CD1c-positive myeloid dendritic cell (primary cell): ENCODE results near the gene CLN3.
"Not testable (repeated sequence)": the region's sequence is repeated elsewhere in the genome, so short reads cannot be mapped to it uniquely, and the experiment has no call there.

ENCODE experiments used
- DNase-seq: peaks from one replicate; pipeline ENCODE4 v3.0.0-alpha.2; 2016; ENCODE audit errors: extremely low spot score

CLN3 gene

GRCh38 chr16:28513484-28514181, 21.8 kb upstream of the CLN3 start:
- DNase-seq = no peak

DNA sequence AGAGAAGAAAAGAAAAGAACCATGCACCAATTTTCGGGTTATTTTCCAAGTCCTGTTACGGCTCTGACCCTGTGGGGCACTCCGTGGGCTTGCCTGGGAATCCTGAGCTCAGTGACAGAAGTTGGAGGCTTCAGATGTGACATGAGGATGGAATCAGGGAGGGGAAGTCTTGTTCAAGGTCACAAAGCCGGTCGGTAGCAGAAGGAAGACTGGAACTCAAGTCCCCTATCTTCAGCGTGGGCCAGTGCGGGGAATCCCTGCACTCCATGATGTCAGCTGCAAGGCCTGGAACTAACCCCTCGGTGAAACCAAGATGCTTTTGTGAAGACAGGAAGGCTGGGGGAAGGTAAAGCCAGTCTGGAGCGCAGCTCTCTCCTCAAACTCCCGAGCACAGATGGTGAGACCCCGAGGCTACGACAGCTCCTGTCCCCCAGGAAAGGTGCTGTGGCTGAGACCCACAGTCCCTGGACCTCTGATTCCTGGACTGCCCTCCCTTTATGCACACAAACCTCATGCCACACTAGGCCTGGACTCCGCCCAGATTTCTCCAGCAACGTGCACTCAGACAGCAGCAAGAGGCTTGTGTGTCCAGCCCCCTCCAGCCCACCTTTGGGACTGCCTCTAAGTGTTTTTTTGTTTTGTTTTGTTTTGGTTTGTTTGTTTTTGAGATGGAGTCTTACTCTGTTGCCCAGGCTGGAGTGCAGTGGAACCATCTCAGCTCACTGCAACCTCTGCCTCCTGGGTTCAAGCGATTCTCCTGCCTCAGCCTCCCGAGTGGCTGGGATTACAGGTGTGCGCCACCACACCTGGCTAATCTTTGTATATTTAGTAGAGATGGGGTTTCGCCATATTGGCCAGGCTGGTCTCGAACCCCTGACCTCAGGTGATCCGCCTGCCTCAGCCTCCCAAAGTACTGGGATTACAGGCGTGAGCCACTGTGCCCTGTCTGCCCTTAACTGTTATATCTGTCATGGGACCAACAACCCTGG, 20.2 kb upstream of the CLN3 start:
- no peak for DNase-seq

DNA sequence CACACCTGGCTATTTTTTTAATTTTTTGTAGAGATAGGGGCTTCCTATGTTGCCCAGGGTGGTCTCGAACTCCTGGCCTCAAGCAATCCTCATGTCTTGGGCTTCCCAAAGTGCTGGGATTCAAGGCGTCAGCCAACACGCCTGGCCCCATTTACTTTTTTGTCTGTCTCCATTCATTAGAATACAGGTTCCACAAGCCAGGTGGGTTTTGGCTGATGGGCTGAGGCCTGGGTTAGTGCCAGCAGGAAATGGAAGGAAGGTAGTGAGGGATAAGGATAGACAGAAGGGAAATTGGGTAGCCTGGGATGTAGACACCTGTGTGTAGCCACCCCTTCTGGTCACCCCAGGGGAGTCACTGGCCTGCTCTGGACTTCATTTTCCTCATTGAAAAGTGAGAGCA, 19.2 kb upstream of the CLN3 start:
- no peak for DNase-seq

GRCh38 chr16:28505489-28506137, 13.7 kb upstream of the CLN3 start:
- no peak for DNase-seq

DNA sequence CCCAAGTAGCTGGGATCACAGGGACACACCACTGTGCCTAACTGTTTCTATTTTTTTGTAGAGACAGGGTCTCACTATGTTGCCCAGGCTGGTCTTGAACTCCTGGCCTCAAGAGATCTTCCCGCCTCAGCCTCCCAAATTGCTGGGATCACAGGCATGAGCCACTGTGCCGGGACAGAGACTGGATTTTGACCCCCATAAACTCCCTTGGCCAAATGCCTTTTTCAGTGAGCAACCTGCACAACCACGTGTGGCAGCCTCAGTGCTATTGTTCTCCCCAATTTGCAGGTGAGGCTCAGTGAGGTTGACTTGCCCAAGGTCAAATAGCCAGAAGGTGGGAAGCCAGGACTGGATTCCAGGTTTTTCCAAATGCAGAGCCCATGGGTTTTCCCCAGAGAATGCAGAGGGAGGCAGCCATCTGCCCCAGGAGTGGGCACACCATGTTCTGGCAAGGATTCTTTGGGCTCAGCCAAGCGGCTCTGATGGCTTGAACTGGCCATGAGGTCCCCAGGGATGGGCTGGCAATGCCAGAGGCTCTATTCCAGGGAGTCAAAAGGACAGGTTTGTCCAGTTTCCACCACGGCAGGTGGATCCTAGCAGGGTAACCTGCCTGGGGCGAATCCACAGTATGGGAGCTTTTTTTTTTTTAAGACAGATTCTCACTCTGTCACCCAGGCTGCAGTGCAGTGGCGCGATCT, 13.0 kb upstream of the CLN3 start:
- no peak for DNase-seq

- DNase-seq = no peak
Measured at GRCh38 chr16:28503470-28504259, 11.8 kb upstream of the CLN3 start.

DNA sequence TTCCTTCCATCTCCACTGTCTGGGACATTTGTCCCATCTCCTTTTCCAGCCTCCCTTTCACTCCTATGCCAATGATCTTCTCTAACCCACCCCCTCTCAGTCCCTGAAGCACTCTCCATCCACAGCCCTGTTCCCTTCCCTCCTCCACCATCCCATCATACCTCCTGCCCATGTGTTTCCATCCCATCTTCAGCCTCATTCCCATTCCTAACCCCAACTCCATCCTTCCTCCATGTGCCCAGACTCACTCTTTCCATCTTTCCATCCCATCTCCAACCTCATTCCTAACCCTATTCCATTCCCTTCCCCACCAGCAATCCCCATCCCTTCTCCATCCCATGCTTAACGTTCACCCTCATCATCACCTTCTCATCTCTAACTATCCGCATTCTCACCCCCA, 10.4 kb upstream of the CLN3 start:
- DNase-seq = no peak

GRCh38 chr16:28501258-28502232, 9.7 kb upstream of the CLN3 start:
- DNase-seq = no peak

GRCh38 chr16:28500476-28501180, 8.8 kb upstream of the CLN3 start:
- not testable (repeated sequence) for DNase-seq

GRCh38 chr16:28499854-28500253, 8.0 kb upstream of the CLN3 start:
- DNase-seq = no peak

GRCh38 chr16:28498666-28499381, 7.0 kb upstream of the CLN3 start:
- no peak for DNase-seq

DNA sequence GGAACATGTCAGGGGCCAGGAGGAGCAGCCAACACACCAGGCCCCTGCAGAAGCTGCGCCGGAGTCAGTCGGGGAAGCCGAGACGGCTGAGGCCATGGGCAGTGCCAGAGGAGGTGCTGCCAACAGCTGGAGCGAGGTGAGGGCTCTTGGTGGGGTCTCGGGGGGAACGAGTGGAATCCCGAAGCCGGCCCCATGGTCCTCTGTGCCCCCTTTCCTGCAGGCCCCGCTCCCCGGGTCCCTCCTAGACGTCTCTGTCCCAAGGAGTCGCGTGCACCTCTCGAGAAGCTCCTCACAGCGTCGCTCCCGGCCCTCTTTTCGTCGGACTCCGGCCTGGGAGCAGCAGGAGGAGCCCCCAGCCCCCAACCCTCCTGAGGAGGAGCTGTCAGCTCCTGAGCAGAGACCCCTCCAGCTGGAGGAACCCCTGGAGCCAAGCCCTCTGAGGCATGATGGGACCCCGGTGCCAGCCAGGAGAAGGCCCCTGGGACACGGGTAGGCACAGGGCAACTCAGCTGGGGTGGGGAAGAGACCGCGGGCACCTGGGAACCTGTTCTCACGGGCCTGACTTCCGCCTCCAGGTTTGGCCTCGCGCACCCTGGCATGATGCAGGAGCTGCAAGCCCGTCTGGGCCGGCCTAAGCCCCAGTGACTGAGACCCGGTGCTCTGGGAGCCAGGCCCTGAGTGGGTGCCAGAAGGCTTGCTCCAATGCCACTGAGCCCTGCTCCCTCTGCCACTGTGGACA, 6.2 kb upstream of the CLN3 start:
- DNase-seq = no peak

- no peak for DNase-seq
Measured at GRCh38 chr16:28497386-28497785, 5.5 kb upstream of the CLN3 start.

GRCh38 chr16:28496844-28497243, 5.0 kb upstream of the CLN3 start:
- DNase-seq = no peak

DNA sequence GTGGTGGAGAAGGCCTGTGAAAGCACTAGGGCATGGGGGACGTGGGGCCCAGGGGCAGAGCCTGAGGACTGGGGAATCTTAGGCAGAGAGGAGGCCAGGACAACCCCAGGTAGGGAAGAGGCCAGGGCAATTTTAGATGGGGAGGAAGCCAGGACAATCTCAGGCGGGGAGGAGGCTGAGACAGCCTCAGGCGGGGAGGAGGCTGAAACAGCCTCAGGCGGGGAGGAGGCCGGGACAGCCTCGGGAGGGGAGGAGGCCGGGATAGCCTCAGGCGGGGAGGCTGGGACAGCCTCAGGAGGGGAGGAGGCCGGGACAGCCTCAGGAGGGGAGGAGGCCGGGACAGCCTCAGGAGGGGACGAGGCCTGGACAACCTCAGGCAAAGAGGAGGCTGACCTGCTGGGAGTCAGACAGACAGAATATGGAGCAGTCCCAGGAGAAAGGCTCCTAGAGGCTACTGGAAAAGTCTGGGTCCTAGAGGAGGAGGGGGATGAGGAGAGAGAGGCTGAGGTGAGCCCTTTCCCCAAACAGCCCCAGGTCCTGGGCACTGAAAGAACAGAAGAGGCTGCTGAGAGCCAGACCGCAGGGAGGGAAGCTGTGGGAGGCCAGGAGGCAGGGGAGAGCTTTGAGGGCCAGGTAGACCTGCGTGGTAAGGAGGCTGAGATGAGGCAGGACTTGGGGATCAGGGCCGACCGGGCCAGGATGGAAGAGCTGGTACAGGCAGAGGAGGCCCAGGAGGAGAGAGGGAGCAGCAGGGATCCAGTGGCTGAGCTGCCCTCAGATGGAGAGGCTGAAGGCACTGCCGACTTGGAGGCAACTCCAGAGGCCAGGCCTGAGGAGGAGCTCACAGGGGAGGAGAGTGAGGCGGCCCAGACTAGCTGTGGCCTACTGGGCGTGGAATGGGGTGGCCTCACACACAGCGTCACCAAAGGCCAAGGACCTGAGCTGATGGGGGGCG, 4.2 kb upstream of the CLN3 start:
- no peak for DNase-seq

- DNase-seq = peak; percentile 31
Measured at GRCh38 chr16:28495098-28495793, 3.4 kb upstream of the CLN3 start.
